GM12891 (cell line): ENCODE results near the gene MGMT.

Experiments
- POLR2A ChIP-seq: IDR thresholded peaks from 2 replicates; pipeline ENCODE4 v1.6.1; 2011; ENCODE audit warnings: low read depth, low read length, control low read depth
- POLR2AphosphoS5 ChIP-seq: IDR thresholded peaks from 2 replicates; pipeline ENCODE4 v1.6.1; 2011; ENCODE audit warnings: low read depth, low read length, control low read depth

DNA sequence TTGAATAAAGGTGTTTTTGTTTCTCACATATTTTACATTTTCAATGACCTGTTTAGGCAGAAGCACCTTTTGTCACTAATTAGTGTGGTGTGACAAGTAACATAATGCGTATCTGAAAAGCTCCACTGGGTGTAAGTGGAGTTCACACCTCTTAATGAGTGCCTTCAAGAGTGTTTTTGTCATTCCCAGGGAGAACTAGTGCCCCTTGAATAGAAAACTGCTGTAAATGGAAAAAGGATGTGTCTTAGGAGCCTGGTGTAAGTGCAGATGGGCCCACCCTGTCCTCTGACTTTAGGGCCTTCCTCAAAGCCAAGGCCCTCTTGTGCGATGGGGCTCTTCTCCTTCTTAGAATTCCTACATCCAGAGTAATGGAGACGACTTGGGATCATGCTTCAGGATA, 170.0 kb downstream of the MGMT start:
- TF ChIP-seq POLR2A, result no peak
- no peak for TF ChIP-seq POLR2AphosphoS5
